GM23248 (cell line): ENCODE results near the gene SH3PXD2A.

Source experiments
- EZH2 ChIP-seq: fragments of 200-600 bp; sonication (generic); IDR thresholded peaks from 2 replicates; pipeline ENCODE4 v1.6.1; 2018; ENCODE audit warnings: antibody characterized with exemption, mild to moderate bottlenecking; ENCODE audit not compliant: insufficient read depth, poor library complexity, severe bottlenecking
- EZH2phosphoT487 ChIP-seq: fragments of 200-600 bp; sonication (generic); IDR thresholded peaks from 2 replicates; pipeline ENCODE4 v1.6.1; 2018; ENCODE audit warnings: antibody characterized with exemption, moderate library complexity, mild to moderate bottlenecking, low read depth; ENCODE audit not compliant: insufficient read depth

DNA sequence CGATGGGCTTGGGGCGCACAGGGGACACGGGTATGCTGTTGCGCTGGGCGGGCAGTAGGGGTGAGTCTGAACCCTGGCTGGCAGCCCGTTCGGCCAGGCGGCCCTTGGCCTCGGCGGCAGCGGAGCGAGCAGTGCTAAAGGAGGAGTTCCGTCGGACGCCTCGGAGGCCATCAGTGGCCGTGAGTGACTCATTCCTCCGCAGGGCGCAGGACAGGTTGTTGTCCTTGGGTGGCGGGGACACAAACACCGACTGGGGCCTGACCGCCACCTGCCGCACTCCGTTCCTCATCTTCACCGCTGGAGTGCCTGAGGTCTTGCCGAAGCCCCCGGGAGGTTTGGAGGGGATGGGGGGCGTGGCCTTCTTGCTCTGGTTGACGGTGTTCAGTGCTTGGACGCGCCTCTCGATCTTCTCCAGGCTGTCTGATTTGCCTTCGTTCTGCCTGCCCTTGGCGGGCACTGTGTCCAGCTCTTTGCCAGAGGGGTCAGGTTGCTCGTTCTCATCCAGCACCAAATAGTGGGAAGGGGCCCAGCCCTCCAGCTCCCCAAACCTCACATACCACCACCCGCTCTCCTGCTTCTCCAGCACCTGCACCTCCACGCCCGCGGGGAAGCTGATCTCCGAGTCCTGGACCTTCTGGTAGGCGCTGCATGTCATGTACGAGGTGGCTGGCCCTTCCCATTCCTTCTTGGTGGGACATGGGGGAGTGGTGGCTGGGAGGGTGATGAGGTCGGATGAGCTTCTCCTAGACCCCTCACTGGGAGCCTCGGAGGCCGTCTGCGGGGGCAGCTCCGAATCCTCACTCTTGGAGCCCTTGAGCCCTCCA is 253.1 kb downstream of the SH3PXD2A start:
- TF ChIP-seq EZH2 (no peak), EZH2phosphoT487 (no peak)
